ENCODE measurements around the gene HSPA12A.

The HSPA12A gene

DNA sequence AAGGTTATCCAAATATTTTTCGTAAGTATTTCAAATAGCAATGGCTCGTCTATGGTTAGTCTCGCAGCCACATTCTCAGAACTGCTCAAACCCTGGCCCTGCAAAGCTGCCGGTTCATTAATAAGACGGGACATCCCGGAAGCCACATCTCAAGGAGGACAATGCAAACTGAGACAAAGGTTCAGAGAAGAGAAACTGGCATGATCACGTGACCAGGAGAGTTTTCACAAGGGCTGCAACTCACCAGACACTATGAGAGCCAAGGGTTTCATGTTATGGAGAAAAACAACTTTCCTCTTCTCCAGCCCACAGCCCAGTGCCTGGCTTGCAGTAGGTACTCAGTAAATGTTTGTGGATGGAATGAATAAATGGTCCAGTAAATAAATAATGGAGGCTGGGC, 5.0 kb upstream of the HSPA12A start:
- DNase-seq = no peak
- no peak overlapping the region for H3K4me3 ChIP-seq (ENCODE audit: low read depth, low read length)
- no peak overlapping the region for H3K27ac ChIP-seq
- H3K27me3 ChIP-seq (replicated peaks) = no peaks in the 10 kb centered on the region
- in situ Hi-C loops (cut with HindIII; ENCODE audit: low pct_ligation_motif_present, low sequenced_read_pairs) = no loop called here
- TF ChIP-seq CTCF (IDR thresholded peaks at IDR 0.05; ENCODE audit: low read depth, low read length, missing control alignments) = no peak
- H3K36me3 ChIP-seq (replicated peaks) = no peaks in the 10 kb centered on the region

DNA sequence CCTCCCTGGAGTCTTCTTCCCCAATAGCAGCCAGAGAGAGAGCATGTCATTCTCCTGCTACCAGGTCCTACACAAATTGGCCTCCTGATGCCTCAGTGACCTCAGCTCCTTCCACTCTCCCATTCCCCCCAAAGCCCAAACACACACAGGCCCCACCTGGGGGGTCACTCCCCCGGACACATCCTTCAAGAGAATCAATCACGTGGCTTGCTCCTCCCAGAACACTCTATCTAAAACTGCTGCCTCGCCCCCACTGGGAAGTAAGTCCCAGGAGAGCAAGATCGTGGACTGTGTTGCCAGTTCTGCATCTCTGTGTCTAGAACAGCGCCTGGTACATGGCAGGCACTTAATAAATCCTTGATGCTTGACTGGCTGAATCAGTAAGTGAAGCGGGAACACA, 2.5 kb upstream of the HSPA12A start:
- DNase-seq = no peak
- no peaks in the 10 kb centered on the region for H3K27me3 ChIP-seq (replicated peaks)
- H3K36me3 ChIP-seq (replicated peaks) = no peaks in the 10 kb centered on the region
- TF ChIP-seq CTCF (IDR thresholded peaks at IDR 0.05; ENCODE audit: low read depth, low read length, missing control alignments) = no peak
- in situ Hi-C loops (cut with HindIII; ENCODE audit: low pct_ligation_motif_present, low sequenced_read_pairs) = no loop called here
- H3K4me3 ChIP-seq (ENCODE audit: low read depth, low read length) = no peak overlapping the region
- H3K27ac ChIP-seq = no peak overlapping the region

GRCh38 chr10:116744163-116744753, 1.9 kb upstream of the HSPA12A start:
- no peak for DNase-seq
- in situ Hi-C loops (cut with HindIII; ENCODE audit: low pct_ligation_motif_present, low sequenced_read_pairs) = no loop called here
- Histone ChIP-seq H3K4me3 (ENCODE audit: low read depth, low read length) (no peak overlapping the region), H3K27me3 (replicated peaks) (no peaks in the 10 kb centered on the region), H3K27ac (no peak overlapping the region), H3K36me3 (replicated peaks) (no peaks in the 10 kb centered on the region)
- no peak for TF ChIP-seq CTCF (IDR thresholded peaks at IDR 0.05; ENCODE audit: low read depth, low read length, missing control alignments)

DNA sequence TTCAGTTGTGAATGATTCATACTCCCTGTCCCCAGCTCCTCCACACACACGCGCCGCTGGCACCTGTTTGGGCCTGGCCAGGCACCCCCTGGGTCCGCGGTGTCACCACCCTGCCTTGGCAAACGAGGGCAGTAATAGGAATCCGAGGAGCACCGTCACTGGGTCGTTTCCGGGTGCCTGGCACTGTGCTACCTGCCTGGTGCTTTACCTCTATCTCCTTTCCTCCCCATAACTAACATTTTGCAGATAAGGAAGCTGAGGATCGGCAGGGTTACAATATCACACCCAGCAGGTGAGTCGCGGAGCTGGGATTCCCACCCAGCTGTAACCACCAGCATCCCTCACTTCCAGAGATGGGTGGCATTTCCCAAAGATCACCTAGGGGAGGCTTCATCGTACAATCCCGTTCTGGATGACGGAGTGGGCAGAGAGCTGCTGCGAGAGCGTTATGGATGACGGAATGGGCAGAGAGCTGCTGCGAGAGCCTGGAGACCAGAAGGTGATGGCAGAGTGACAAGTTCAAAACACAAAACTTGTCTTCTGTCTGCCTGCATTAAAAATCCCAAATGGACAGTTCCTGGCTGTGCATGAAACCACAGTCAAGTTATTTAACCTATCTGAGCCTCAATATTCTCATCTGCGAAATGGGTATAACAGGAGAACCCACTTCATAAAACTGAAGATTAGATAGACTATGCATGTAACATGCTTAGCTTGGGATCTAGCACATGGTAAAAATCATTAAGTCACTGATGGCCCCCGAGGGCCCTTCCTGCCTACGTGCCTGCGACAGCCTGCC, 1.1 kb upstream of the HSPA12A start:
- H3K27me3 ChIP-seq (replicated peaks) = no peaks in the 10 kb centered on the region
- DNase-seq = no peak
- in situ Hi-C loops (cut with HindIII; ENCODE audit: low pct_ligation_motif_present, low sequenced_read_pairs) = no loop called here

GRCh38 chr10:116741391-116742351, 695 bp downstream of the HSPA12A start:
- DNase-seq = no peak
- H3K27me3 ChIP-seq (replicated peaks) = no peaks in the 10 kb centered on the region
- H3K4me3 ChIP-seq (ENCODE audit: low read depth, low read length) = peak overlapping the region; percentile 54
- no peak for TF ChIP-seq CTCF (IDR thresholded peaks at IDR 0.05; ENCODE audit: low read depth, low read length, missing control alignments)
- no peaks in the 10 kb centered on the region for H3K36me3 ChIP-seq (replicated peaks)
- no peak overlapping the region for H3K27ac ChIP-seq
- in situ Hi-C loops (cut with HindIII; ENCODE audit: low pct_ligation_motif_present, low sequenced_read_pairs) = no loop called here

More for the DNA sequence above, 1.1 kb upstream of the HSPA12A start:
- Histone ChIP-seq H3K4me3 (ENCODE audit: low read depth, low read length) (peak overlapping the region; percentile 50), H3K27ac (no peak overlapping the region), H3K36me3 (replicated peaks) (no peaks in the 10 kb centered on the region)
- TF ChIP-seq CTCF (IDR thresholded peaks at IDR 0.05; ENCODE audit: low read depth, low read length, missing control alignments) = no peak
